Activated CD4-positive, CD25-positive, alpha-beta regulatory T cell (primary cell): ENCODE data around the gene NXPH4.

Source experiments
- DNase-seq, 4 experiments: peaks; one replicate each; lab custom pipeline; 2025; lab: John Stamatoyannopoulos, UW

Gene NXPH4

GRCh38 chr12:57232156-57232756 is 15.7 kb downstream of the NXPH4 start:
- DNase-seq, result no peak

- no peak for DNase-seq
Observed at GRCh38 chr12:57233357-57234232, 17.0 kb downstream of the NXPH4 start.

- DNase-seq, result no peak
Observed at GRCh38 chr12:57234233-57234570, 17.6 kb downstream of the NXPH4 start.

GRCh38 chr12:57234571-57235016 is 18.0 kb downstream of the NXPH4 start:
- no peak for DNase-seq

GRCh38 chr12:57235017-57235727 is 18.6 kb downstream of the NXPH4 start:
- no peak for DNase-seq

GRCh38 chr12:57235728-57236131 is 19.1 kb downstream of the NXPH4 start:
- no peak for DNase-seq

GRCh38 chr12:57236201-57236924 is 19.8 kb downstream of the NXPH4 start:
- no peak for DNase-seq

GRCh38 chr12:57236925-57237595 is 20.5 kb downstream of the NXPH4 start:
- DNase-seq, result no peak

GRCh38 chr12:57237596-57237931 is 21.0 kb downstream of the NXPH4 start:
- DNase-seq, result no peak

- no peak for DNase-seq
Observed at GRCh38 chr12:57237932-57238853, 21.6 kb downstream of the NXPH4 start.

- DNase-seq, result peak; percentile 69 to 88 (median 78)
Observed at GRCh38 chr12:57238854-57239554, 22.4 kb downstream of the NXPH4 start.

GRCh38 chr12:57239587-57240065 is 23.0 kb downstream of the NXPH4 start:
- DNase-seq, result no peak

- DNase-seq, result peak; percentile 37 to 48 (median 43)
Observed at GRCh38 chr12:57240066-57240921, 23.7 kb downstream of the NXPH4 start.

- DNase-seq, result no peak
Observed at GRCh38 chr12:57240926-57241401, 24.4 kb downstream of the NXPH4 start.

GRCh38 chr12:57241402-57242310 is 25.1 kb downstream of the NXPH4 start:
- no peak for DNase-seq

- DNase-seq, result no peak
Observed at GRCh38 chr12:57242329-57242690, 25.7 kb downstream of the NXPH4 start.

GRCh38 chr12:57242691-57243454 is 26.3 kb downstream of the NXPH4 start:
- DNase-seq, result peak; percentile 45 to 62 (median 54)
